ENCODE measurements around the gene CLK1.
"Not testable (repeated sequence)": the region's sequence is repeated elsewhere in the genome, so short reads cannot be mapped to it uniquely, and the experiment has no call there.

CLK1 gene

DNA sequence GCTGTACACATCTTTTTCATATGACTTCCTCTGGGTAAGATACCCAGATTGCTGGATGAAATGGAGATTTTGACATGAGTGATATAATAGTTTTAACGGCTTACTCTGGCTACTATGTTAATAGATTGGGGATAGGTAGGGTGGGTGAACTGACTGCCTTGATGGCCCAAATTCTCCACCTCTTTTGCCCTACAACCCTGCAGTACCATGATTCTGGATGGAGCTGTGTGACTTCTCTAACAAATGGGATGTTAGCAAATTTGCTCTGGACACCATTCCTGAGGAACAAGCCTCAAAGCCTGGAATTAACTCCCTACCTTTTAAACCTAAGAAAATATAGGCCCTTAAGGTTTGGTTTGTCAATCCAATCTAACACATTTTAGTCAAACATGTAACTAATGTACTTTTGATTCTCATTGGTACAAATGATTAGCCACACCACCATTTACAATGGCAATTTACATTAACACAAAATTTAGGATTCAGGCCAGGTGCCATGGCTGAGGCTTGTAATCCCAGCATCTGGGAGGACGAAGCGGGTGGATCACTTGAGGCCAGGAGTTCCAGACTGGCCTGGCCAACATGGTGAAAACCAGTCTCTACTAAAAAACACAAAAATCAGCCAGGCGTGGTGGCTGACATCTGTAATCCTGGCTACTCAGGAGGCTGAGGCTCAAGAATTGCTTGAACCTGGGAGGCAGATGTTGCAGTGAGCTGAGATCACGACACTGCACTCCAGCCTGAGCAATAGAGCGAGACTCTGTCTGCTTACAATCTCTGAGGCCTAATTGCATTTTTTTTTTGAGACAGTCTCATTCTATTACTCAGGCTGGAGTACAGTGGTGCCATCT, 12.8 kb downstream of the CLK1 start:
- DNase-seq (ENCODE audit: low read depth) = no peak

GRCh38 chr2:200850512-200851256, 13.8 kb downstream of the CLK1 start:
- DNase-seq (ENCODE audit: low read depth) = no peak

DNA sequence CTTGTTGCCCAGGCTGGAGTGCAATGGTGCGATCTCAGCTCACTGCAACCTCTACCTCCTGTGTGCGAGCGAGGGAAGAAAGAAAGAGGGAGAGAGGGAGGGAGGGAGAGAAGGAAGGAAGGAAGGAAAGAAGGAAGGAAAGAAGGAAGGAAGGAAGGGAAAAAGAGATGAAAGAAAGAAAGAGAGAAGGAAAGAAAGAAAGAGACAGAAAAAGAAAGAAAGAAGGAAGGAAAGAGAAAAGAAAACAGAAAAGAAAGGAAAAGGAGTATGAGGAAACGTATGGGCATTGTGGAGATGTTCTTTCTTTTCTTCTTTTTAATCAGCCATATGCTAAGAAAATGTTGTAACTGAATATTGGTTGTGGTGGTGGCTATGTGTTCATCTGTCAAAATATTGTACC, 16.5 kb downstream of the CLK1 start:
- DNase-seq (ENCODE audit: low read depth) = no peak

- DNase-seq (ENCODE audit: low read depth) = no peak
Measured at GRCh38 chr2:200847269-200847668, 17.2 kb downstream of the CLK1 start.

DNA sequence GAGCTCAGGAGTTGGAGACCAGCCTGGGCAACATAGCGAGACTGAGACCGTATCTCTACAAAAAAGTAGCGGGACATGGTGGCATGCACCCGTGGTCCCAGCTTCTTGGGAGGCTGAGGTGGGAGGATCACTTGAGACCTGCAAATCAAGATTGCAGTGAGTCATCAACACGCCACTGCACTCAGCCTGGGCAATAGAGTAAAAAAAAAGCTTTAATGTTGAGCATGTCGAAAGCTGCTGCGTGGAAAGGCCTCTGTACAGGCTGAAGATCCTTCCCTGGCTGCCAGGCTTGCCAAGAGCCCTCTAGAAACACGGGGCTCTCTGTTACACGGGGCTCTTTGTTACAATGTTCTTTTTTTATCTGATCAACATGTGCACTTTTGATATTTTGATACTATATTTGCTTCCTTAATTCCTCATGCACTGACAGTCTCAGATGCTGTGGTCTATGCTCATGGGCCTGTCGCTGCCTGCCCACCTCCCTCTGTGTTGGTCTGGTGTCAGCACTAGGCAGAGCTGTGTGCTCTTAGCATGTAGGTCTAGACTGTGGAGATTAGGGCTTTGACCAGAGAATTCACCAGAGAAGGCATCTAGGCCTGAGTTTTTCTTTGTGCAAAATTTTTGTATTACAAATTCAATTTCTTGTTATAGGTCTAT, 18.7 kb downstream of the CLK1 start:
- no peak for DNase-seq (ENCODE audit: low read depth)

GRCh38 chr2:200845194-200845593, 19.3 kb downstream of the CLK1 start:
- no peak for DNase-seq (ENCODE audit: low read depth)

GRCh38 chr2:200843993-200844948, 20.2 kb downstream of the CLK1 start:
- no peak for DNase-seq (ENCODE audit: low read depth)

- no peak for DNase-seq (ENCODE audit: low read depth)
Measured at GRCh38 chr2:200839513-200839912, 24.9 kb downstream of the CLK1 start.

DNA sequence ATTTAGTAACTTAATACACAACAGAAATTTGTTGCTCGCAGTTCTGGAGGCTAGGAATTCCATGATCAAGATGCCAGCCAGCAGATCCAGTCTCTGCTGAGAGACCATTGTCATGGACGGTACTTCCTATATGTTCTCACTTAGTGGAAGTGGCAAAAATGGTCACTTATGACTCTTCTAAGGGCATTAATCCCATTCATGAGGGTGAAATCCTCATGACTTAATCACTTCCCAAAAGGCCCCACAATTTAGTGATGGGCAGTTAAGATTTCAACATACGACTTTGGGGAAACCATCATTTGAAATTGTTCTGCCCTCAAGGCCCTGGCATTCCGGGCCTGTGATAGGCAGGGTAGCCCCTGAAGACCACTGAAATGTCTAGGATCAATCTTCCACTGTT, 29.8 kb downstream of the CLK1 start:
- no peak for DNase-seq (ENCODE audit: low read depth)

GRCh38 chr2:200829258-200829655, 35.2 kb downstream of the CLK1 start:
- no peak for DNase-seq (ENCODE audit: low read depth)

- DNase-seq (ENCODE audit: low read depth) = no peak
Measured at GRCh38 chr2:200828572-200829257, 35.7 kb downstream of the CLK1 start.

DNA sequence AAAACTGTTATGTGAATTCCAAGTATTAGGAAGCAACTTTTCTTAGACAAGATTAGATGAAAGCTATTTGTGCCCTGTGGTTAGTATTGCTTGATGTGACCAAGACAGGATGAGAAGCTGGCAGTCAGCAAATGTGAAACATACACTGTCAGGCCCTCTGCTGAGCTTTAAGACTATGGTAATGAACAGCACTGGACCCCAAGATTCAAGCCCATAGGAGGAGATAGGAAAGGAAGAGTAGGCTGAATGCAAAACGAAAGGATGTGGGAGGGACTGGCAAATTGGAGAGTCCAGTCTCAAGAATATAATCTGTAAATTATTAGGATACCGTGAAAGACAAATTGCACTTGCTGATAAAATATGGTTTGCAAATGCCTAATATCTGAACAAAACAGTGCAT, 36.4 kb downstream of the CLK1 start:
- no peak for DNase-seq (ENCODE audit: low read depth)

DNA sequence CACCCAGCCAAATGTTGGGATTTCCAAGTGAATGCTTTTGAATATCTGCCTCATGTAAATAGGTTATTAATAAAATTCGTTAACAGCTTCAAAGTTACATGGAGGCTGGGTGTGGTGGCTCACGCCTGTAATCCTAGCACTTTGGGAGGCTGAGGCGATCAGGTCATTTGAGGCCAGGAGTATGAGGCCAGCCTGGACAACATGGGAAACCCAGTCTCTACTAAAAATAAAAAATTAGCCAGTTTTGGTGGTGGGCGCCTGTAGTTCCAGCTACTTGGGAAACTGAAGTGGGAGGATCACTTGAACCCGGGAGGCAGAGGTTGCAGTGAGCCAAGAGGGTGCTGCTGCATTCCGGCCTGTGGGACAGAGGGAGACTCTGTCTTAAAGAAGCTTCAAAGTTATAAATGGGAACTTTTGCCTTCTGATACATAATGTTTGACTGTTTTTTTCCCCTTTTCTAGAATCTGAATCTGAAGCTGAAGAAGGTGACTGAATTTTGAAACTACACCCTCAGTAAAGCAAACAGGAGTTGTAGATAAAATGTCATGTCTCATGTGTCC, 42.7 kb downstream of the CLK1 start:
- no peak for DNase-seq (ENCODE audit: low read depth)

DNA sequence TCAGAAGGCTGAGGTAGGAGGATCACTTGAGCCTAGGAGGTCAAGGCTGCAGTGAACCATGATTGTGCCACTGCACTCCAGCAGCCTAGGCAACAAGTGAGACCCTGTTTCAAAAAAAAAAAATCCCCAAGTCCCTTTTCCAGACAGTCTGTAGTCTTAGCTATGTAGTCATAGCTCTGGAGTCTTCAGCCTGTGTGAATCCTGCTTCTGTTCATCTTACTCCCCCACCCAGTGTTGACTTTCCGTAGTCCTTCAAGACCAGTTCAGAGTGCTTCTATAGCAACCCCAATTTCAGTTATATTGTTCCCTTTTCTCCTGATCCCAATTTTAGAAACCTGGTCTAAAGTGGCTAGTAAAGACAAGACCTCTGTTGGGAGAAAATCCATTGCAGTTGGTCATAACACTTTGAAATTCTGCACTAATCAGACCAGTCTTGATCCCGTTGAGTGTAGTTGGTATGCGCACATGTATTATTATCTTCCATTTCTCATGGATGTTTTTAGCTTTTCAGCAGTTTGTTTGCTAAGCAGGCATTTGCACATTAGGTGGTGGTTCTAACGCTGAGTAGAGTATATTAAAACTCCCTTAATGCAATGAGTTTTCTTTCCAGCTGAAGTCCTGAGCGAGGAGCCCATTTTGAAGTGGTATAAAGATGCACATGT, 43.8 kb downstream of the CLK1 start:
- DNase-seq (ENCODE audit: low read depth) = no peak

GRCh38 chr2:200818732-200819131, 45.7 kb downstream of the CLK1 start:
- not testable (repeated sequence) for DNase-seq (ENCODE audit: low read depth)

- DNase-seq (ENCODE audit: low read depth) = no peak
Measured at GRCh38 chr2:200814917-200815316, 49.5 kb downstream of the CLK1 start.

DNA sequence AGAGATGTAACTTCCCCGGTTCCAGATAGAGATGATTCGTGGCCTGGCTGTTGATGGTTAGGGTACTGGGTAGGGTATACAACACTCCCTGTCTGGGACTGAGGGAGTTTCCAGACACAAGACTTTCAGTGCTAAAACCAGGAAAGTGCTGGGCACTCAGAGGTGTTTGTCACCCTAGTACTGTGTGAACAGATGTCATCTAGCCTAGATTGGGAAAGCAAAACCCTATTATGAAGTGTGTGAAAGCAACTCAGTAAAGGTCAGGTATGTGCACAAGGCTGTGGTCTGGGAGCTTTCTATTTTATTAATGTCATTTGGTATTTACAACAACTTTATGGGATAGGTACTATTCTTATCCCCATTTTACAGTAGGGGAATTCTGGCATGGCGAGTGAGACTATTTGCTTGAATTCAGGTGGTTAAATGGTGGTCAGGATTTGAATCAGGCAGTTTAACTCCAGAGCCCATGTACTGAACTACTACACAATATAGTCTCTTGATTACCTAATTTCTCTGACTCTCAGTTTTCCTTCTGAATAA, 50.1 kb downstream of the CLK1 start:
- DNase-seq (ENCODE audit: low read depth) = no peak

GRCh38 chr2:200812122-200813022, 52.1 kb downstream of the CLK1 start:
- peak; percentile 60 for DNase-seq (ENCODE audit: low read depth)
